Right lobe of liver (tissue), 6 donors: ENCODE results near the gene SPATA24. TPM values are rescaled to one million over a fixed set of nuclear protein-coding genes. Genes with fewer than 3 reads are reported as not detected.
A peak's percentile ranks its signal among the peaks of the same experiment; 100 is the strongest.

ENCODE experiments used
- ATAC-seq, 4 donors: fragments of 200-7000 bp; cut with Tn5 transposase; one replicate each; pipeline ENCODE4 v1.9.1; 2020; ENCODE audit warnings: mild to moderate bottlenecking in 4 of 4, moderate library complexity in 4 of 4
- DNase-seq, 3 donors: peaks; one replicate each; pipeline ENCODE4 v3.0.0-alpha.2; 2020
- H3K27ac ChIP-seq, 3 donors: fragments of 200-600 bp; one replicate each; pipeline ENCODE4 v1.8.0; 2022
- H3K27me3 ChIP-seq, 2 donors: fragments of 200-600 bp; one replicate each; pipeline ENCODE4 v1.8.0; 2022
- H3K36me3 ChIP-seq, 4 donors: fragments of 200-600 bp; sonication (generic) in 1 of 4; one replicate each; pipeline versions ENCODE4 v1.5.1 to v1.8.0; 2017 to 2022; ENCODE audit warnings: control low read depth in 1 of 4
- H3K4me1 ChIP-seq, 4 donors: fragments of 200-600 bp; sonication (generic) in 1 of 4; one replicate each; pipeline versions ENCODE4 v1.5.1 to v1.8.0; 2017 to 2022; ENCODE audit warnings: control low read depth in 1 of 4
- H3K4me3 ChIP-seq, 3 donors: fragments of 200-600 bp; one replicate each; pipeline ENCODE4 v1.8.0; 2022
- H3K9me3 ChIP-seq, 4 donors: fragments of 200-600 bp; sonication (generic) in 1 of 4; one replicate each; pipeline versions ENCODE4 v1.5.1 to v1.8.0; 2017 to 2022; ENCODE audit warnings: control low read depth in 1 of 4
- CTCF ChIP-seq, 4 donors: fragments of 200-600 bp in 3 of 4; fragments of 450-650 bp in 1 of 4; IDR thresholded peaks; one replicate each; pipeline versions ENCODE4 v1.5.1 to v1.8.0; 2016 to 2022; ENCODE audit warnings: antibody characterized with exemption in 4 of 4, mild to moderate bottlenecking in 2 of 4
- POLR2A ChIP-seq: fragments of 450-650 bp; IDR thresholded peaks from one replicate; pipeline ENCODE4 v1.6.1; 2017; ENCODE audit warnings: antibody characterized with exemption, mild to moderate bottlenecking
- WGBS: methylation state at CpG from one replicate; pipeline ENCODE4 v1.1.6; 2018; ENCODE audit warnings: low coverage, low lambda C conversion rate; ENCODE audit not compliant: insufficient coverage; ENCODE audit errors: missing lambda C conversion rate; 5-methylcytosine and 5-hydroxymethylcytosine counted together
- intact Hi-C, 2 donors: fragments of 100-400 bp; cut with DNase I; formaldehyde crosslinking; loops; one replicate each; pipeline versions ENCODE4 v1.11.2 to v1.14.1; 2022
- total RNA-seq, 6 experiments: library from RNA; depleted of rRNA in 2 of 6; stranded (reverse); fragments of >200 nt in 2 of 6; fragmentation: NEBNext Ultra II Directional in 3 of 6; extraction: Animal tissue kit (Norgen Biotek cat#: 25700) in 3 of 6; gene quantifications; one replicate each; pipeline versions ENCODE4 v1.1.0 to v1.2.4, GENCODE V29; 2016 to 2023
- donor health status: DM: no; HTN: yes; CAD: no.
- donor health status: DM: no; HTN: no; CAD: no.
- donor health status: DM: no; HTN: no; CAD: no.
- donor health status: DM: no; HTN: yes; CAD: no.
- donor health status: DM: no; HTN: yes; CAD: no.

SPATA24 gene
- total RNA-seq, 6 experiments from 2014 or later, result 1.5 to 4.0 (median 2.6) TPM

DNA sequence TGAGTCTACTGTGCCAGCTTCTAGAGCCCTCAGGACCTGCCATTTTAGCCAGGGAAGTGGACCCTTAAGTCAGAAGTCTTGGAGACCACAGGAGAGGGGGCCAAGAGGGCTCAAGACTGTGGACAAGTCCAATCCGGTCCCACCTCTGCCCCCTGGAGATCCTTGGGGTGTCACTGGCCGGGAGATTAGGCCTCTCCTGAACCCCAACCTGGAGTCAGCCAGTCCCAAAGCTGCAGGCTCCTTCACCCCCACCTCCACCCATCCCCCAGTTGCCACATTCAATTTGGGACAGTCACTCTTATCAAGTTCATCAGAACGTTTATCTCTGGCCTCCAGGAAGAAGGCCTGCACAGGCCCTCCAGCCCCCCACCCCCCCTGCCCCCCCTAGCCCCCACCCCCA is 21.1 kb downstream of the SPATA24 start:
- Histone ChIP-seq H3K9me3 (no peaks in the 10 kb centered on the region), H3K27ac (peak overlapping the region in 2 of 3 donors; percentile 36 to 70), H3K27me3 (no peaks in the 10 kb centered on the region), H3K4me1 (peaks cover 0 to 45% (median 11%) of the 10 kb centered on the region in 4 donors), H3K36me3 (peaks cover 0 to 12% (median 0%) of the 10 kb centered on the region in 4 donors), H3K4me3 (peak overlapping the region; percentile 34 to 68 (median 50))
- TF ChIP-seq POLR2A (no peak), CTCF (IDR thresholded peaks at IDR 0.05) (no peak)
- peak in 1 of 3 donors; percentile 50 for DNase-seq
- ATAC-seq, result peak; percentile 1 to 24 (median 6)
- WGBS, result 30% methylated on average over 2 of the region's 3 CpGs
- intact Hi-C loops, result loop anchor here in 1 of 2 donors (10.0 kb wide), 1 partner anchor 88 kb away; the partner anchor contains the start of gene MATR3

GRCh38 chr5:139381837-139382761 is 21.8 kb downstream of the SPATA24 start:
- 34% methylated on average over 13 of the region's 28 CpGs for WGBS
- H3K4me1 ChIP-seq, result peaks cover 0 to 45% (median 11%) of the 10 kb centered on the region in 4 donors
- DNase-seq (peak in 1 of 3 donors; percentile 52), ATAC-seq (peak; percentile 8 to 33 (median 22))
- peaks cover 0 to 19% (median 0%) of the 10 kb centered on the region in 4 donors for H3K36me3 ChIP-seq
- H3K4me3 ChIP-seq, result peak overlapping the region; percentile 34 to 68 (median 50)
- TF ChIP-seq CTCF (IDR thresholded peaks at IDR 0.05) (no peak), POLR2A (no peak)
- H3K27ac ChIP-seq, result peak overlapping the region in 2 of 3 donors; percentile 36 to 70
- H3K27me3 ChIP-seq, result no peaks in the 10 kb centered on the region
- no peaks in the 10 kb centered on the region for H3K9me3 ChIP-seq
- intact Hi-C loops, result loop anchor here in 1 of 2 donors (10.0 kb wide), 1 partner anchor 87 kb away; the partner anchor contains the start of gene MATR3

GRCh38 chr5:139379626-139380449 is 24.1 kb downstream of the SPATA24 start:
- no peak for ATAC-seq

More at GRCh38 chr5:139379626-139380449, 24.1 kb downstream of the SPATA24 start:
- DNase-seq, result peak in 1 of 3 donors; percentile 33
- no peaks in the 10 kb centered on the region for H3K9me3 ChIP-seq
- TF ChIP-seq CTCF (IDR thresholded peaks at IDR 0.05), result no peak
- no peak for TF ChIP-seq POLR2A
- no peak overlapping the region for H3K4me3 ChIP-seq
- peaks cover 0 to 22% (median 0%) of the 10 kb centered on the region in 4 donors for H3K36me3 ChIP-seq
- peaks cover 0 to 31% (median 11%) of the 10 kb centered on the region in 4 donors for H3K4me1 ChIP-seq
- no peak overlapping the region for H3K27ac ChIP-seq
- intact Hi-C loops, result loop anchor here in 1 of 2 donors (10.0 kb wide), 1 partner anchor 85 kb away; the partner anchor contains the start of gene MATR3
- 96% methylated on average over 5 of the region's 15 CpGs for WGBS
- no peaks in the 10 kb centered on the region for H3K27me3 ChIP-seq
